K562 (cell line): ENCODE data around the gene PNP. TPM values are rescaled to one million over a fixed set of nuclear protein-coding genes. Genes with fewer than 3 reads are reported as not detected.

Experiments
- BMI1 ChIP-seq: fragments of 150-350 bp; IDR thresholded peaks from 2 replicates; pipeline ENCODE4 v1.6.1; 2014; ENCODE audit warnings: low read length
- JUND ChIP-seq, 2 experiments: IDR thresholded peaks; 2 replicates in 1 of 2; 3 replicates in 1 of 2; pipeline ENCODE4 v1.6.1; 2011; ENCODE audit warnings: borderline replicate concordance in 2 of 2, low read depth in 2 of 2, low read length in 2 of 2, improper control_type of control experiment in 1 of 2, missing biosample characterization in 1 of 2, missing genetic modification characterization in 1 of 2, missing genetic modification reagents in 1 of 2
- NFE2 ChIP-seq: IDR thresholded peaks from 2 replicates; pipeline ENCODE4 v1.6.1; 2014; ENCODE audit warnings: antibody characterized with exemption, low read depth
- THRA ChIP-seq: fragments of 450-650 bp; IDR thresholded peaks from 2 replicates; pipeline ENCODE4 v1.6.1; 2017; ENCODE audit warnings: mild to moderate bottlenecking, moderate library complexity
- ZBTB8A ChIP-seq: fragments of 450-650 bp; IDR thresholded peaks from 2 replicates; pipeline ENCODE4 v1.6.1; 2018; ENCODE audit warnings: mild to moderate bottlenecking, moderate library complexity; ENCODE audit not compliant: partially characterized antibody
- ZFX ChIP-seq: sonication (generic); formaldehyde crosslinking; IDR thresholded peaks from 2 replicates; pipeline ENCODE4 v1.8.0; 2022; ENCODE audit warnings: mild to moderate bottlenecking, missing genetic modification reagents, moderate library complexity
- polyA plus RNA-seq, 8 experiments: library from polyadenylated mRNA; depleted of rRNA in 4 of 8; stranded (reverse) in 5 of 8; unstranded in 3 of 8; fragments of >200 nt; fragmentation: Nextera tagmentation in 2 of 8; fragmentation: Illumina TruSeq in 1 of 8; extraction: Ambion mirVana in 2 of 8; extraction: Trizol in 1 of 8; gene quantifications; 2 replicates each; pipeline versions ENCODE4 v1.2.1 to v1.2.3, GENCODE V29; 2011 to 2014; ENCODE audit warnings: inconsistent platforms in 1 of 8, missing spikeins in 1 of 8
- total RNA-seq, 7 experiments: library from RNA; depleted of rRNA in 6 of 7; stranded (reverse); fragments of >200 nt in 6 of 7; fragmentation: Illumina TruSeq in 2 of 7; extraction: Trizol in 2 of 7; gene quantifications; 2 replicates each; pipeline versions ENCODE4 v1.2.1 to v1.2.3, GENCODE V29; 2011 to 2021; ENCODE audit warnings: low replicate concordance in 1 of 7
- TF ChIP-seq, protein P1 (sequence below): fragments of 450-650 bp; IDR thresholded peaks from 2 replicates; pipeline ENCODE4 v1.6.1; 2017; ENCODE audit warnings: antibody characterized with exemption, mild to moderate bottlenecking
- TF ChIP-seq, protein P2 (sequence below): fragments of 200-800 bp; sonication (Bioruptor generic); IDR thresholded peaks from 2 replicates; pipeline ENCODE4 v1.6.1; 2016; ENCODE audit warnings: missing genetic modification characterization, missing compliant biosample characterization

PNP gene
- total and polyA plus RNA-seq, 9 of the 15 experiments (the other 6 are each of a cell fraction or from before 2014, with no cell fraction given), result 92.5 to 288 (median 137) TPM

GRCh38 chr14:20428010-20428365 is 41.2 kb upstream of the PNP start (continued):
- TF ChIP-seq, protein P1, sequence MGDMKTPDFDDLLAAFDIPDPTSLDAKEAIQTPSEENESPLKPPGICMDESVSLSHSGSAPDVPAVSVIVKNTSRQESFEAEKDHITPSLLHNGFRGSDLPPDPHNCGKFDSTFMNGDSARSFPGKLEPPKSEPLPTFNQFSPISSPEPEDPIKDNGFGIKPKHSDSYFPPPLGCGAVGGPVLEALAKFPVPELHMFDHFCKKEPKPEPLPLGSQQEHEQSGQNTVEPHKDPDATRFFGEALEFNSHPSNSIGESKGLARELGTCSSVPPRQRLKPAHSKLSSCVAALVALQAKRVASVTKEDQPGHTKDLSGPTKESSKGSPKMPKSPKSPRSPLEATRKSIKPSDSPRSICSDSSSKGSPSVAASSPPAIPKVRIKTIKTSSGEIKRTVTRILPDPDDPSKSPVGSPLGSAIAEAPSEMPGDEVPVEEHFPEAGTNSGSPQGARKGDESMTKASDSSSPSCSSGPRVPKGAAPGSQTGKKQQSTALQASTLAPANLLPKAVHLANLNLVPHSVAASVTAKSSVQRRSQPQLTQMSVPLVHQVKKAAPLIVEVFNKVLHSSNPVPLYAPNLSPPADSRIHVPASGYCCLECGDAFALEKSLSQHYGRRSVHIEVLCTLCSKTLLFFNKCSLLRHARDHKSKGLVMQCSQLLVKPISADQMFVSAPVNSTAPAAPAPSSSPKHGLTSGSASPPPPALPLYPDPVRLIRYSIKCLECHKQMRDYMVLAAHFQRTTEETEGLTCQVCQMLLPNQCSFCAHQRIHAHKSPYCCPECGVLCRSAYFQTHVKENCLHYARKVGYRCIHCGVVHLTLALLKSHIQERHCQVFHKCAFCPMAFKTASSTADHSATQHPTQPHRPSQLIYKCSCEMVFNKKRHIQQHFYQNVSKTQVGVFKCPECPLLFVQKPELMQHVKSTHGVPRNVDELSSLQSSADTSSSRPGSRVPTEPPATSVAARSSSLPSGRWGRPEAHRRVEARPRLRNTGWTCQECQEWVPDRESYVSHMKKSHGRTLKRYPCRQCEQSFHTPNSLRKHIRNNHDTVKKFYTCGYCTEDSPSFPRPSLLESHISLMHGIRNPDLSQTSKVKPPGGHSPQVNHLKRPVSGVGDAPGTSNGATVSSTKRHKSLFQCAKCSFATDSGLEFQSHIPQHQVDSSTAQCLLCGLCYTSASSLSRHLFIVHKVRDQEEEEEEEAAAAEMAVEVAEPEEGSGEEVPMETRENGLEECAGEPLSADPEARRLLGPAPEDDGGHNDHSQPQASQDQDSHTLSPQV, result 0 out of 2 replicates have a peak, but pooled peaks have one; percentile 21
- no peak for TF ChIP-seq NFE2
- TF ChIP-seq ZBTB8A, result no peak
- no peak for TF ChIP-seq BMI1
- TF ChIP-seq JUND (IDR thresholded peaks at IDR 0.05; ENCODE audit: borderline replicate concordance, low read depth, low read length), result no peak
- TF ChIP-seq JUND (tag; IDR thresholded peaks at IDR 0.05; ENCODE audit: borderline replicate concordance, low read depth, low read length), result no peak
- TF ChIP-seq, protein P2, sequence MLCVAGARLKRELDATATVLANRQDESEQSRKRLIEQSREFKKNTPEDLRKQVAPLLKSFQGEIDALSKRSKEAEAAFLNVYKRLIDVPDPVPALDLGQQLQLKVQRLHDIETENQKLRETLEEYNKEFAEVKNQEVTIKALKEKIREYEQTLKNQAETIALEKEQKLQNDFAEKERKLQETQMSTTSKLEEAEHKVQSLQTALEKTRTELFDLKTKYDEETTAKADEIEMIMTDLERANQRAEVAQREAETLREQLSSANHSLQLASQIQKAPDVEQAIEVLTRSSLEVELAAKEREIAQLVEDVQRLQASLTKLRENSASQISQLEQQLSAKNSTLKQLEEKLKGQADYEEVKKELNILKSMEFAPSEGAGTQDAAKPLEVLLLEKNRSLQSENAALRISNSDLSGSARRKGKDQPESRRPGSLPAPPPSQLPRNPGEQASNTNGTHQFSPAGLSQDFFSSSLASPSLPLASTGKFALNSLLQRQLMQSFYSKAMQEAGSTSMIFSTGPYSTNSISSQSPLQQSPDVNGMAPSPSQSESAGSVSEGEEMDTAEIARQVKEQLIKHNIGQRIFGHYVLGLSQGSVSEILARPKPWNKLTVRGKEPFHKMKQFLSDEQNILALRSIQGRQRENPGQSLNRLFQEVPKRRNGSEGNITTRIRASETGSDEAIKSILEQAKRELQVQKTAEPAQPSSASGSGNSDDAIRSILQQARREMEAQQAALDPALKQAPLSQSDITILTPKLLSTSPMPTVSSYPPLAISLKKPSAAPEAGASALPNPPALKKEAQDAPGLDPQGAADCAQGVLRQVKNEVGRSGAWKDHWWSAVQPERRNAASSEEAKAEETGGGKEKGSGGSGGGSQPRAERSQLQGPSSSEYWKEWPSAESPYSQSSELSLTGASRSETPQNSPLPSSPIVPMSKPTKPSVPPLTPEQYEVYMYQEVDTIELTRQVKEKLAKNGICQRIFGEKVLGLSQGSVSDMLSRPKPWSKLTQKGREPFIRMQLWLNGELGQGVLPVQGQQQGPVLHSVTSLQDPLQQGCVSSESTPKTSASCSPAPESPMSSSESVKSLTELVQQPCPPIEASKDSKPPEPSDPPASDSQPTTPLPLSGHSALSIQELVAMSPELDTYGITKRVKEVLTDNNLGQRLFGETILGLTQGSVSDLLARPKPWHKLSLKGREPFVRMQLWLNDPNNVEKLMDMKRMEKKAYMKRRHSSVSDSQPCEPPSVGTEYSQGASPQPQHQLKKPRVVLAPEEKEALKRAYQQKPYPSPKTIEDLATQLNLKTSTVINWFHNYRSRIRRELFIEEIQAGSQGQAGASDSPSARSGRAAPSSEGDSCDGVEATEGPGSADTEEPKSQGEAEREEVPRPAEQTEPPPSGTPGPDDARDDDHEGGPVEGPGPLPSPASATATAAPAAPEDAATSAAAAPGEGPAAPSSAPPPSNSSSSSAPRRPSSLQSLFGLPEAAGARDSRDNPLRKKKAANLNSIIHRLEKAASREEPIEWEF (CRISPR knock-in tag), result no peak
- TF ChIP-seq ZFX (CRISPR knock-in tag), result peak; percentile 64
- no peak for TF ChIP-seq THRA
